GM12864 (cell line): ENCODE measurements around the gene DNA2.

ENCODE experiments used
- DNase-seq: peaks from one replicate; pipeline ENCODE4 v3.0.0-alpha.2; 2011; ENCODE audit warnings: low read depth
- H3K4me3 ChIP-seq: 2 replicates; pipeline ENCODE4 v1.5.1; 2011; ENCODE audit warnings: mild to moderate bottlenecking, low read depth, low read length, control low read depth
- TF ChIP-seq, protein P1 (sequence below): IDR thresholded peaks from 2 replicates; pipeline ENCODE4 v1.5.1; 2011; ENCODE audit warnings: low read depth, mild to moderate bottlenecking, moderate library complexity, low read length, control low read depth, inconsistent platforms; ENCODE audit errors: missing control alignments

Gene DNA2

DNA sequence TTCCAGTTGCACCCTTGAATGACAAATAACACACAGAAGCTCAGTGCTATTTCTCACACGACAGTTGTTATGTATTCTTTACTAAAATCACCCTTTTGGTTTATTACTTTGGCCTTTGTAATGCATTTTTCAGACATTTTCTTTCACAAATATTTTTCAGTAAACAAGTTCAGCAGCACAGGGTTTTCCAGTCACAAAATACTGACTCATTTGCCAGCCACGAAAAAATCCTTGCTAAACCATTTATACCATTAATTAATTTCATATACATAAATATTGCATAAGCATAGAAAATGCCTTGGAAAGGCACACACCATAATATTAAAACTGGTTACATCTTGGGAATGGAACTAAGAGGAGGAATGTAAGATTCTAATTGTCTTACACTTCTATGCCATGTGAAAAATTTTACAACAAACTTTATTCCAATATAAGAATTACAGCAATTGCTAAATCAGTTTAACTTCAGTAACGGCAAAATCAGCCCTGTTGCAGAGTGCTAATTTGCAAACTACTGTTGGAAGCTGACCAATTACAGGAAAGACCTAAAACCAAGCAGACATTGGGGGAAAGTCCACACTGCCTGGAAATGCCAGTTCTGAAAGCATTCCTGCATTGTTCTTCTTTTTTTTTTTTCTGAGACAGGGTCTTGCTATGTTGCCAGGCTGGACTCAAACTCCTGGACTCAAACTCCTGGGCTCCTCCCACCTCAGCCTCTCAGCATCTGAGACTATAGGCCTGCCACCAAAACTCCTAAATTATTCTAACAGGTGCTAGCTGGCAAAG lies 107.5 kb downstream of the DNA2 start:
- no peak overlapping the region for H3K4me3 ChIP-seq
- TF ChIP-seq, protein P1, sequence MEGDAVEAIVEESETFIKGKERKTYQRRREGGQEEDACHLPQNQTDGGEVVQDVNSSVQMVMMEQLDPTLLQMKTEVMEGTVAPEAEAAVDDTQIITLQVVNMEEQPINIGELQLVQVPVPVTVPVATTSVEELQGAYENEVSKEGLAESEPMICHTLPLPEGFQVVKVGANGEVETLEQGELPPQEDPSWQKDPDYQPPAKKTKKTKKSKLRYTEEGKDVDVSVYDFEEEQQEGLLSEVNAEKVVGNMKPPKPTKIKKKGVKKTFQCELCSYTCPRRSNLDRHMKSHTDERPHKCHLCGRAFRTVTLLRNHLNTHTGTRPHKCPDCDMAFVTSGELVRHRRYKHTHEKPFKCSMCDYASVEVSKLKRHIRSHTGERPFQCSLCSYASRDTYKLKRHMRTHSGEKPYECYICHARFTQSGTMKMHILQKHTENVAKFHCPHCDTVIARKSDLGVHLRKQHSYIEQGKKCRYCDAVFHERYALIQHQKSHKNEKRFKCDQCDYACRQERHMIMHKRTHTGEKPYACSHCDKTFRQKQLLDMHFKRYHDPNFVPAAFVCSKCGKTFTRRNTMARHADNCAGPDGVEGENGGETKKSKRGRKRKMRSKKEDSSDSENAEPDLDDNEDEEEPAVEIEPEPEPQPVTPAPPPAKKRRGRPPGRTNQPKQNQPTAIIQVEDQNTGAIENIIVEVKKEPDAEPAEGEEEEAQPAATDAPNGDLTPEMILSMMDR: no peak
- no peak for DNase-seq
